Stimulated activated naive CD8-positive, alpha-beta T cell treated with anti-CD3 and anti-CD28 coated beads, Interleukin-15, Interleukin-2, amounts not matched to agents 100 U/mL and 50 U/mL, for 24 hours (primary cell): Measurements from ENCODE around the gene BCAS3.
"Not testable (repeated sequence)": the region's sequence is repeated elsewhere in the genome, so short reads cannot be mapped to it uniquely, and the experiment has no call there.

ENCODE experiments used
- ATAC-seq: fragments of 150-1000 bp; cut with Tn5 transposase; one replicate; pipeline ENCODE4 v1.10.0; 2021
- DNase-seq: peaks from one replicate; pipeline ENCODE4 v3.0.0; 2021

BCAS3 gene

DNA sequence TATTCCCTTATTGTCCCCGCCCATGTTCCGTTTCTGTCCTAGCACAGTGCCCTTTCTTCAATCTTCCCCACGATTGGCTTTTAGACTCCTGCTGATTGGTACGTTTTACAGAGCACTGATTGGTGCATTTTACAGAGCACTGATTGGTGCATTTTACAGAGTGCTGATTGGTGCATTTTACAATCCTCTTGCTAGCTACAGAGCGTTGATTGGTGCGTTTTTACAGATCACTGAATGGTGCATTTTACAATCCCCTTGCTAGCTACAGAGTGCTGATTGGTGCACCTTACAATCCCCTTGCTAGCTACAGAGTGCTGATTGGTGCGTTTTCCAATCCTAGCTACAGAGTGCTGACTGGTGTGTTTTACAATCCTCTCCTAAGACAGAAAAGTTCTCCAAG, 3.0 kb upstream of the BCAS3 start:
- DNase-seq, ATAC-seq: not testable (repeated sequence)

DNA sequence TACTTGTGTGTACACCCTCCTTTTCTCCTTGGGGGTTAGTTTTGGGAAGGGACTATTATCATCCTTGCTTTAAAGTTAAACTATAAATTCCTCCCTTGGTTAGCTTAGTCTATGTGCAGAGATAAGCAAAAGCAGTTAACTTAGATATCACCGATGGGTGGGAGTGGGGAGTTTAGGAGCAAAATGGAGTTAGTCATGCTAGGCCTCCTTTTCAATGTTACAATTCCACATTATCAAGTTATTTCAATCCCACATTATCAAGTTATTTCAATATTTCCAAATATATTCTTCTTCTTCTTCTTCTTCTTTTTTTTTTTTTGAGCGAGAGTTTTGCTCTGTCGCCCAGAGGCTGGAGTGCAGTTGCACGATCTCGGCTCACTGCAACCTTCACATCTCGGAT, 1.7 kb upstream of the BCAS3 start:
- DNase-seq, result no peak
- no peak for ATAC-seq

DNA sequence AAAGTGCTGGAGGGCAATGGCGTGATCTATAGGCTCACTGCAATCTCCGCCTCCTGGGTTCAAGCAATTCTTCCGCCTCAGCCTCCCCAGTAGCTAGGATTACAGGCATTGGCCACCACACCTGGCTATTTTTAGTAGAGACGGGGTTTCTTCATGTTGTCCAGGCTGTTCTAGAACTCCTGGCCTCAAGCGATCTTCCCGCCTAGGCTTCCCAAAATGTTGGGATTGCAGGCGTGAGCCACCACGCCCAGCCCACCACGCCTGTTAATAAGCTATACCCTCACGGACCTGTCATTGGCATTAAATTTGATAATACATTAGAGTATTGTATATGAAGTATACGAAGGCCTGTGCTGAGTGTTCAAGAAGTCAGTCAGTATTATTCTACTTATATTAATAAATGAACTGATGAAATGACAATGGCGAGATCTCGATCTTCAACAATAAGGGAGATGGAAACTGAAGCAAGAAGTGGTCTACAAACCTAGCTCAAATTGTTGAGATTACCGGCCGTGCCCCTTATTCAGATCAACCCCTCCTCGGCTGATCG, 818 bp upstream of the BCAS3 start:
- ATAC-seq, result no peak
- DNase-seq, result no peak

DNA sequence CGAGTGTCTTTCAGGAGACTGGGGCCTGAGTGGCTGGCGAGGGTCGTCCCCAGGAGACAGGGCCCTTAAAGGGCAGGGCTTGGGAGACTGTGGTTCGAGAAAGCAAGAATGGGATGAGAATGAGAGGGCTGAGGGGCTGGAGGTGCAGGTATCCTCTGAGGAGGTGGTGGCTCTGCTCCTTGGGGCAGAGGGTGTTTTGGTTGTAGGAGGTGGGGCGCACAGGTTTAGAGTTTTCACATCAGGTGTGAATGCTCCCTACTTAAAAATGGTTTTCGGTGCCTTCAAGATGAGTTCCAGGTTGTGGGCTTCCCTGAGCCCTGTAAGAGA, 430 bp downstream of the BCAS3 start:
- DNase-seq, result no peak
- no peak for ATAC-seq

DNA sequence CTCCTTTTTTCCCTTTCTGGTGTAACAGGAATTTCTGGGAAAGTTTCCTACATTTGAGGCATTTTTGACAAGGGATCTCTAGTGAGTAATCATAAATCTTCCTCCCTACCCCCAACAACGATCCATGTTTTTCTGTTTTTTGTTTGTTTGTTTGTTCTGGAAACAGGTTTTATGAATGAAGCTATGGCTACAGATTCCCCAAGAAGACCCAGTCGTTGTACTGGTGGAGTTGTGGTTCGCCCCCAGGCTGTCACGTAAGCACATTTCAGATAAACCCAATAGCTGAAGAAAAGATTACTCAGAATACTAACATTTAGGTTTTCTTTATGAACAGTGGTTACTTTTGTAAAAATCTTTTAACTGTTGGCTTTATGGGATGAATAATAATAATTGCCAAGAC, 1.6 kb downstream of the BCAS3 start:
- no peak for DNase-seq
- no peak for ATAC-seq

DNA sequence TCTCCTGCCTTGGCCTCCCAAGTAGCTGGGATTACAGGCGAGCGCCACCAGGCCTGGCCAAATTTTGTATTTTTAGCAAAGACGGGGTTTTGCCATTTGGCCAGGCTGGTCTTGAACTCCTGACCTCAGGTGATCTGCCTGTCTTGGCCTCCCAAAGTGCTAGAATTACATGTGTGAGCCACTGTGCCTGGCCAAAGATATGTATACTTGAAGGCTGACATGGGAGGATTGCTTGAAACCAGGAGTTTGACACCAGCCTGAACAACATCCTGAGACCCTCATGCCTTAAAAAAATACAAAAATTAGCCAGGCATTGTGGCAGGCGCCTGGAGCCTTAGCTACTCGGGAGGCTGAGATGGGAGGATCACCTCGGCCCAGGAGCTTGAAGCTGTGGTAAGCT, 3.1 kb downstream of the BCAS3 start:
- DNase-seq, result no peak
- no peak for ATAC-seq

DNA sequence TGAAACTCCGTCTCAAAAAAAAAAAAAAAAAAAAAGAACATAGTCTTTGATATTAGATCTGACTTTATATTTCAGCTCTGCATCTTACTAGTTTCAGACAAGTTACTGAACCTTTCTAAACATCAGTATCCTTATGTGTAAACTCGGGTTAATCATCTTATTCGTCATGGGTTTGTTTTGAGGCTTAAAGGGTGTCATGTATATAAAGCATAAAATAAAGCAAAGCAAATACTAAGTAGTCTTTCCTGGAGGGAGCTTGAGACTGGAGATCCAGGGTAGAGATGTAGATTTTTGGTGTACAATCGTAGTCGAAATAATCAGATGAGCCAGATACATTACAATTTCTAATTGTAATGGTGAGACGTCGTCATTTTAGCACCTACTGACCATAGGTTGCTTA, 7.8 kb downstream of the BCAS3 start:
- ATAC-seq (no peak), DNase-seq (no peak)

DNA sequence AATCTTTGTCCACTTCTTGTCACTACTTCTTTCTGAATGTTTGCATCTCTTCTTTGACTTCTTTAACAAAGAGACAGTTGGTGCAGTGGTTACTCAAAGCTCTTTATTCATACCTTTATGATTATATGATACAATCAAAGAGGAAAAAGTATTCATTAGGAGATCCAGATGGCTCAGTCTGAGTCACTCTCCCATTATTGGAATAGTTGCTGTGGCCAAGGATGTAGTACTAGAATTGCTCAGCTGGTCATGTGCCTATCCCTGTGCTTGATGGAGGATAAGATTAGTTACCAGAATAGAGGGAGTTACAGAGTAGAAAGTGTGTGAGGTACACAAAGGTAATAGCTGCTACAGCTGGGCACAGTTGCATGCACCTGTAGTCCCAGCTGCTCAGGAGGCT, 18.3 kb downstream of the BCAS3 start:
- ATAC-seq (no peak), DNase-seq (no peak)

DNA sequence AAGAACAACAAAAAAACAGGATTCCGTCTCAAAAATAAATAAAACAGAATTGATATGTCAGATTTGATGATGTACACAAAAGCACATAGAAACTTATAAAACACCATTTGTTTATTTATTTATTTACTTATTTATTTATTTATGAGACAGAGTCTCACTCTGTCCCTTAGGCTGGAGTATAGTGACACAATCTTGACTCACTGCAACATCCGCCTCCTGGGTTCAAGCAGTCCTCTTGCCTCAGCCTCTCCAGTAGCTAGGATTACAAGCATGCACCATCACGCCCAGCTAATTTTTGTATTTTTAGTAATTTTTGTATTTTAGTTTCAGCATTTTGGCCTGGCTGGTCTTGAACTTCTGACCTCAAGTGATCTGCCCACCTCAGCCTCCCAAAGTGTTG, 21.4 kb downstream of the BCAS3 start:
- DNase-seq (no peak), ATAC-seq (no peak)

DNA sequence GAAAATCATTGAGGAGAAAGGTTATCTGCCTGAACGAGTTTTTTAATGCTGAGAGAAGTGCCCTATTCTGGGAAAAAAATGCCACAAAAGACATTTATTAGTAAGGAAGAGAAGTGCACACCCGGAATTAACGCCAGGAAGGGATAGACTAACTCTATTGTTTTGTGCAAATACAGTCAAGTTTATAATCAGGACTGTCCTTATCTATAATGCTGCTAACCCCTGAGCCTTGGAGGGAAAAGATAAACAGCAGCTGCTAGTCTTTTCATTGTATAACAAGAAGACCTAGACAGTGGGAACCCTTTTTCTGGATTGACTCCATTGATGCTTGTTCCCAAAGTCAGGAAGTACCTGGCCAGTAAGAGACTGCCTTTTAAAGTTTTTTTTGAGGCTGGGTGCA, 26.5 kb downstream of the BCAS3 start:
- DNase-seq, result no peak

DNA sequence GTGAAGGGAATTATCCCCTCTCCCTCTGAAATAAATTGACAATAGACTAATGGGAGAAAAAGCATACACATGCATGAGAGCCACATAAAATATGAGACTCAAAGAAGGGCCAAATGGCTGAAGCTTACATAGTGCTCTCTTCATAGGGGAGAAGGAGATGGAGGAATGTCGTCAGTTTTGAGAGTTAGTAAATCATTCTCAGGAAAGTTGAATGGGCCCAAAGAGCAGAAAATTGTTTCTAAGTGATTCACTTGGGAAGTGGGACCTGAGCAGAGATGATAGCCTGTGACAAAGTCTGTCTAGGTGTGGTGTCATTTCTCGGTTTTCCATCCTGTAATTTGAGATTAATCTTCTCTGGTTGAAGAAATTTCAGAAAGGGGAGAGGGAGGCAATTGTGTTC, 35.0 kb downstream of the BCAS3 start:
- no peak for ATAC-seq
- DNase-seq, result no peak

More for the DNA sequence above, 26.5 kb downstream of the BCAS3 start:
- ATAC-seq, result no peak

DNA sequence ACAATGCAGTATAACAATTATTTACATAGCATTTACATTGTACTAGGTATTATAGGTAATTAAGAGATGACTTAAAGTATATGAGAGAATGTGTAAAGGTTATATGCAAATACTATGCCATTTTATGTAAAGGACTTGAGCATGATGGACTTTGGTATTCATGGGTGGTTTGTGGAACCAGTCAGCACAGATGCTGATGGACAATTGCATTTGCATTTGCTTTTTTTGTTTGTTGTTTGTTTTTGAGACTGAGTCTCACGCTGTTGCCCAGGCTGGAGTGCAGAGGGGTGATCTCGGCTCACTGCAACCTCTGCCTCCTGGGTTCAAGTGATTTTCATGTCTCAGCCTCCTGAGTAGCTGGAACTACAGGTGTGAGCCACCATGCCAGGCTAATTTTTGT, 36.0 kb downstream of the BCAS3 start:
- DNase-seq, result no peak
- ATAC-seq, result no peak

DNA sequence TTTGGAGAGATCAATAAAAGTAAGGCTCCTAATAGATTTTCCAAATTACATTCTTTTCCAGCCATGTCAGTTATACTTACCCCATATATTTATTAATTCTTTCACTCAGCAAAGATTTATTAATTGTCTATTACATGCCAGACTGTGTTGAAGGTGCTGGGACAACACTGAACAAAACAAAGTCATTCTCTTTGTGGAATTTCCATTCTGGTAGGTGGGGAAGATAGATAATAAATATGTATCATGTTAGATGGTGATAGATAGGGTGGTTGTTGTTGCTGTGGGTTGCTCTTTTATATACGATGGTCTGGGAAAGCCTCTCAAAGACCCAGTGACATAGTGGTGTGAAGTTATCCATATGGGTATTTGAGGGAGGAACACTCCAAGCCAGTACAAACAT, 39.1 kb downstream of the BCAS3 start:
- no peak for ATAC-seq

DNA sequence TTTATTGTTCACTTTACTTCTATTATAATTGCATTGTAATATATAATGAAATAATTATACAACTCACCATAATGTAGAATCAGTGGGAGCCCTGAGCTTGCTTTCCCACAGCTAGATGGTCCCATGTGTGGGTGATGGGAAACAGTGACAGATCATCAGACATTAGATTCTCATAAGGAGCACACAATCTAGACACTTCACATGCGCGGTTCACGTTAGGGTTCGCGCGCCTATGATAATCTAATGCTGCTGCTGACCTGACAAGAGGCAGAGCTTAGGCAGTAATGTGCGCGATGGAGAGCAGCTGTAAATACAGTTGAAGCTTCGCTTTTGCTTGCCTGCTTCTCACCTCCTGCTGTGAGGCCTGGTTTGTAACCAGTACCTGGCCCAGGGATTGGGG, 40.2 kb downstream of the BCAS3 start:
- no peak for DNase-seq
- ATAC-seq, result no peak

More for the DNA sequence above, 39.1 kb downstream of the BCAS3 start:
- DNase-seq, result no peak

DNA sequence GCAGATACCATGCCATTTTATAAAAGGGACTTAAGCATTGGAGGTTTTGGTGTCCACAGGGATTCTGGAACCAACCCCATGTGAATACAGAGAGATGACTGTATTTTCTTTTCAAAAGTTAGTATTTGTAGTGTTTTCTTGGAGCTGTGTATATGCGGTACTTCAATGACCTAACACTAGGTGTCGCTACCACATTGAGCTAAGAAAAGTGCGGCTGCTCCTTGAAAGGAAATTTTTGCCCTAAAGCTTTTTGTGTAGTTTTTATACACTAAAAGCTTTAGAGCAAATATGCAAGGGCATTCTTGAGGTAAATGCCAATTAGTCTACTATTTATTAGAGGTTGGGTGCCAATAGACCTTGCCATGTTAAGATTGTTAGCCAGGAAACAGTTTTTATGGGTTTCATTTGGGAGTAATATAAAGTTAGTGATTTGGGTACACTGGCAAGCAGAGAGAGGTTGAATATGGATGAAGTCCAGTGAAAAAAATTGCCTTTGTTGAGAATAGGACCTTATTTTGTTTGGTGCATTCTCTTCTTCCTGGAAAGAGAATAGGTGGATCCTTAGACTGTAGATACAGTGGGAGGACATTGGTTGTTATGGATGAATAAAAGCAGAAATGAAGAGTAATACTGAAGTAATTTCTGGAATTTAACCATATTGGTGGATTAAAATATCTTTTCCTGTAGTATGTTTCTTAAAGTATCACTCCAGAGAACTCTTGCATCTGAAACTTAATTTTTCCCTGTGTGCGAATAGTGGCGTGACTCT, 43.3 kb downstream of the BCAS3 start:
- ATAC-seq (no peak), DNase-seq (peak; percentile 41)

DNA sequence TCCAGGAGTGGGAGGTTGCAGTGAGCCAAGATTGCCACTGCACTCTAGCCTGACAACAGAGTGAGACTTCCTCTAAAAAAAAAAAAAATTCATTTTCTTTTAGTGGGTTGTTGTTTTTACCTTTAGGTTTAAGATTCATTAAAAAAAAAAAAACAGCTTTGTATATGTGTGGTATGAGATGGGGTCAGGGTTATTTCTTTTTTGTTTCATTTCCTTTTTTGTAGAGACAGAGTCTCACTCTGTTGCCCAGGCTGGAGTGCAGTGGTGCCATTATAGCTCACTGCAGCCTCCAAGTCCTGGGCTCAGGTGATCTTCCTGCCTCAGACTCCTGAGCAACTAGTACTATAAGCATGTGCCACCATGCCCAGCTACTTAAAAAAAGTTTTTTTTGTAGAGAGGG, 47.0 kb downstream of the BCAS3 start:
- DNase-seq (no peak), ATAC-seq (no peak)

DNA sequence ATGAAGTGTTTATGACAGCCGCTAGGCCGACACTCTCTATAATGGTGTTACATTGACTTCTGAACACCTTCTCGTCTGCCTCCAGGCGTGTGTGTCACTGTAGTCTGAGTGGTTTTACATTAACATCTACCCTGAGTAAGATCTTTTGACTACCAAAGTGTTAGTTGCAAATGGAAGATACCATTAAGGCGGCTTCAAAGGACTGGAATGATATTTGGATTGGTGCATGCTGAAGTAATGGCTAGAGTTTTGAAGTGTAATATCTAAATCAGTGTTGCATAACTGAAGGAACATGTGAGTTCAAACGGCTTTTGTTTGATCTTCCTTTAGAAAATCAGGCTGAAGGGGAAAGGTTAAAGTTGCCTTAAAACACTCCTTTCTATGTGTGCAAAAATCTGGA, 52.2 kb downstream of the BCAS3 start:
- DNase-seq (no peak), ATAC-seq (no peak)

DNA sequence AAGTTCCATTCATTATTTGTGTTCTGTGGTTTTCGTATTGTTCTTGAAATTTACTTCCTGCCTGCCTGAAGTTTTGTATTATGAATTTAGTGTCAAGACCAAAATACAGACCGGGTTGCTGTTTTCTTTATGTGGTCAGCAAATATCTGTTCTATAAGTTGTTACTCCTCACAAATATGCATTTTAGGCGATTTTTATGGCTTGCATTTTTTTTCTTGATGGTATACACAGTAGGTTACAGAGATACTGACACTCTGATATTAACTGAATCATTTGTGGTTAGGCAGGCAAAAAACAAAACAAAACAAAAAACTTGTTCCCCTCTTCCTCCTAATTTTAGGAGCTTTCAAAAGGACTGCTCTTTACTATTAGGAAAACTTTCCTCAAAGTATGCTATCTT, 52.6 kb downstream of the BCAS3 start:
- DNase-seq (no peak), ATAC-seq (no peak)

DNA sequence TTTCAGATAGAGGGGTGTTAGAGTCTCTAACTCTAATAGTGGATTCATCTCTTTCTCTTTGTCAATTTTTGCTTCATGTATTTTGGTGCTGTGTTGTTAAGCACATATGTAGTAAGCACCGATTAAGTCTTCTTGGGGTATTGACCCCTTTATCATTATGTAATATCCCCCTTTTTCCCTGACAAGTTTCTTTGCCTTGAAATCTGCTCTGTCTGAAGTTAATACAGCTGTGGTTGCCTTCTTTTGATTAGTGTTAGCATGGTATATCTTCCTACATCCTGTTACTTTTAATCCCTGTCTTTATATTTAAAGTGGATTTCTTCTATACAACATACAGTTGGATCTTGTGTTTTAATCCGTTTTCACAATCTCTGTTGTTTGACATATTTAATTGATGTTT, 60.6 kb downstream of the BCAS3 start:
- ATAC-seq (no peak), DNase-seq (no peak)

DNA sequence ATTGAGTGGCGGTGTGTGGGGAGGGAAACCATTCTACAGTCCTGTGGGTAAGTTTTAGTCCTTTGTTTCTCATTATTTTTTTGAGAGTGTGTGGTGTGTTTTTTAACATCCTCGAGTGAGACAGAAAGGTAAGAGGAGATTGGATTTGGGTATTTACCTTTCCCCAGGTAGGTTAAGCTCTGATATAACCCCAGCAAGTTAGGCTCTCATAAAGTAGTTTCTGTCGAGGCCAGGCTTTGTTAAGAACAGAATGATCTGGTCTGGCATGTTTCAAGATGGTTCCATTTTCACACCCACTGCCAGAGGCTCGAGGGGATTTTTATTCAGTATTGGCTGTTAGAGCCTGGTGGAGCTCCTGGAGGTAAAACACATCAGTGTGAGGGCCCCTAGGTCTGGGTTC, 62.9 kb downstream of the BCAS3 start:
- ATAC-seq (no peak), DNase-seq (no peak)

DNA sequence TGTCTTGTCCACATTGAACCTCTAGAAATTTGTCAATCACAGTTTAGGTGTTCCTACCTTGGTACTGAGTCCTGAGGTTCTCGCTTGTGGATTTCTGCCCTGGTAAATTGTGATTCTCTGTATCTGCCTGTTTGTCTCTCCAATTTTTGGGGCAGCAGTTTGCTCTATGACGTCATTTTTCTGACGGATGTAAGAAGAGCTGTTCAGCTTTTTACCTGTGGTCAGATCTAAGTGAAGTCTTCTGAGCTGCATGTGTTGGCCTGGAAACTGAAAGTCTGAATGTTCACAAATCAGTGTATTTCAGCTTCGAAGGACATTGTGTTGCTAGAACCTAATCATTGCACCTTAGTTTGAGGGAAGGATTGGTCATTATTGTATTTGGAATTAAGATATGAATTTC, 63.4 kb downstream of the BCAS3 start:
- no peak for ATAC-seq

DNA sequence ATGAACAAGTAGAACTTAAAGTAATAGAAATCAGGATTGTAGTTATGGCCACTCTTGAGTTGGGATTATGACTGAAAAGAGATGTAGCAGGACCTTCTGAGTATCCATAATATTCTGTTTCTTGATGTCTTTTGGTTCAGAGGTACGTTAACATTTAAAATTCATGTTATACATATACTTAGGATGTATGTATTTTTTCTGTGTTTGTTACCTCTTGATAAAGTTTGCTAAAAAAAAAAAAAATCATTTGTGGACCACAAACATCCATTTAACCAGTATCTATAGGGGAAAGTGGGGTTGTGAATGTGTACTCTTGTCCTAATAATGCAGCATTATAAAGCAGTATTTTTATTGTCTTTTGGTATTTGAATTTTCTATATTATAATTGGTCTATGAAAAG, 65.6 kb downstream of the BCAS3 start:
- ATAC-seq (no peak), DNase-seq (no peak)

More for the DNA sequence above, 63.4 kb downstream of the BCAS3 start:
- no peak for DNase-seq

DNA sequence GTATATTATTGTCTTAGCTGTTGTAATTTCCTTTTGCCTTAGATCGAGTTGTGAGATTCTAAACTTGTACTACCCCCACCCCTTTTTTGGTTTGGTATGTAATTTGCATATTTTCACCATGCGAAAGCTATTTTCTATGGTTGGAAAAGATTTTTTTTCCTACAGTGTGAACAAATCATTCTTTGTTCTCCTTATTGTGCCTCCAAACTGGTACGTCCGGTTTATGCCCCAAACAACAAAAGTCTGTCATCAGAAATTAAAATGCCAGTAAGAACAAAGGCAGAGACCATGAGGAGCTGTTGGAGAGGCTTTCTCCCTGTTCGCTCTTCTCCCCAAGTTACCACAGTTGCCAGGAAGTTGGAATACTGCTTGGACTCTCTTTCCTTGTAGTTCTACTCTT, 66.1 kb downstream of the BCAS3 start:
- ATAC-seq (no peak), DNase-seq (no peak)

DNA sequence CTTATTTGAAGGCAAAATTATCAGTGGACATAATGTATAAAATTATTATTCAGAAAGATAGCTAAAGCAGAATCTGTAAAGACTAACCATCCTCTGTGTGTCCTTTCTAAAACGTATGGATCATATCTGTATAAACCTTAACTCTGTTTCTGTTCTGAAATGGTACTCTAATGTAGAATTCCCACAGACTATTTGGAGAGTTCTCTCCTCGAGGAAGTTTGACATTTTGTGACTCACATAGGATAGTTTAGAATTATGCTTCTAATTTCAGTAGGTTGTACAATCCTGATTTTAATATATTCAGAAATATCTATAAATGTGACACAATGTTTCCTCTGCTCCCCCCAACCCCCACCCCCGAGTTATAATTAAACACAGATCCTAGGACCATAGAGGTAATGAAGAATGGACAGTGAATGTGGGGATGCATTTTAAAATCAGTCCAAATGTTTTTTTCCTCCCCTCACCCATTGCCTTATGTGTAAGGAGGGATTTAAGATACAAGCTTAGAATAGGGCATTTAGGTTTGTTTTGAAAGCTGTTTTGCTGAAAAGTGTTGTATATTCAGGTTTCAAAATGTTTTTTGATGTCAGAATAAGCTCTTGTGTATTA, 66.8 kb downstream of the BCAS3 start:
- no peak for ATAC-seq
- DNase-seq, result no peak
